HepG2 (cell line): ENCODE data around the gene MATR3. TPM values are rescaled to one million over a fixed set of nuclear protein-coding genes. Genes with fewer than 3 reads are reported as not detected.

Source experiments
- ATRX ChIP-seq: sonication (generic); formaldehyde crosslinking; IDR thresholded peaks from 2 replicates; pipeline ENCODE4 v1.4.0; 2020; ENCODE audit warnings: missing genetic modification reagents, borderline replicate concordance
- CBFB ChIP-seq: sonication (generic); formaldehyde crosslinking; IDR thresholded peaks from 2 replicates; pipeline ENCODE4 v1.4.0; 2020; ENCODE audit warnings: missing genetic modification reagents
- ISX ChIP-seq: sonication (generic); formaldehyde crosslinking; conservative IDR thresholded peaks from 2 replicates; pipeline ENCODE4 v1.5.0; 2020; ENCODE audit warnings: missing genetic modification reagents
- KDM6A ChIP-seq: IDR thresholded peaks from 2 replicates; pipeline ENCODE4 v1.6.1; 2016; ENCODE audit warnings: low read depth
- KLF16 ChIP-seq, 2 experiments: sonication (generic) in 1 of 2; formaldehyde crosslinking in 1 of 2; IDR thresholded peaks; 2 replicates each; pipeline versions ENCODE4 v1.6.1 to v1.8.0; 2016 to 2023; ENCODE audit warnings: missing genetic modification reagents in 2 of 2, missing compliant biosample characterization in 1 of 2
- NCOA5 ChIP-seq: sonication (generic); formaldehyde crosslinking; IDR thresholded peaks from 2 replicates; pipeline ENCODE4 v1.4.0; 2020; ENCODE audit warnings: missing genetic modification reagents
- SNRNP70 ChIP-seq: fragments of 200-400 bp; formaldehyde crosslinking; IDR thresholded peaks from 2 replicates; pipeline ENCODE4 v1.6.1; 2017; ENCODE audit warnings: mild to moderate bottlenecking, low read depth, low read length, moderate library complexity
- SP5 ChIP-seq: IDR thresholded peaks from 2 replicates; pipeline ENCODE4 v1.6.1; 2016; ENCODE audit warnings: low read depth, borderline replicate concordance
- SSRP1 ChIP-seq: IDR thresholded peaks from 2 replicates; pipeline ENCODE4 v1.6.1; 2016; ENCODE audit warnings: control low read depth
- TGIF2 ChIP-seq: IDR thresholded peaks from 2 replicates; pipeline ENCODE4 v1.6.1; 2016; ENCODE audit warnings: control low read depth, missing compliant biosample characterization
- WIZ ChIP-seq: sonication (generic); formaldehyde crosslinking; IDR thresholded peaks from 2 replicates; pipeline ENCODE4 v1.5.1; 2020; ENCODE audit warnings: mild to moderate bottlenecking, missing genetic modification reagents
- YEATS4 ChIP-seq: sonication (generic); formaldehyde crosslinking; IDR thresholded peaks from 2 replicates; pipeline ENCODE4 v1.4.0; 2020; ENCODE audit warnings: missing genetic modification reagents, borderline replicate concordance
- ZFP36L1 ChIP-seq: sonication (generic); formaldehyde crosslinking; IDR thresholded peaks from 2 replicates; pipeline ENCODE4 v1.8.0; 2022; ENCODE audit warnings: mild to moderate bottlenecking, missing genetic modification reagents, moderate library complexity
- ZKSCAN1 ChIP-seq: fragments of 150-350 bp; IDR thresholded peaks from 2 replicates; pipeline ENCODE4 v1.6.1; 2014; ENCODE audit warnings: low read length
- ZMAT3 ChIP-seq: sonication (generic); formaldehyde crosslinking; conservative IDR thresholded peaks from 2 replicates; pipeline ENCODE4 v1.7.0; 2021; ENCODE audit warnings: missing genetic modification reagents
- ZNF235 ChIP-seq: sonication (generic); formaldehyde crosslinking; IDR thresholded peaks from 2 replicates; pipeline ENCODE4 v1.8.1; 2023; ENCODE audit warnings: mild to moderate bottlenecking, missing genetic modification reagents, borderline replicate concordance
- ZNF746 ChIP-seq: sonication (generic); formaldehyde crosslinking; IDR thresholded peaks from 2 replicates; pipeline ENCODE4 v1.8.0; 2022; ENCODE audit warnings: mild to moderate bottlenecking, missing genetic modification reagents
- polyA plus RNA-seq, 8 experiments: library from polyadenylated mRNA; depleted of rRNA in 3 of 8; stranded (reverse) in 7 of 8; unstranded in 1 of 8; fragments of >200 nt; fragmentation: Illumina TruSeq in 4 of 8; extraction: Trizol in 4 of 8; gene quantifications; 2 replicates each; pipeline versions ENCODE4 v1.2.1 to v1.2.3, GENCODE V29; 2011 to 2016; ENCODE audit warnings: low read depth in 4 of 8, missing spikeins in 1 of 8, mixed read lengths in 1 of 8; ENCODE audit not compliant: insufficient read depth in 1 of 8
- total RNA-seq, 5 experiments: library from RNA; depleted of rRNA; stranded (reverse); fragments of >200 nt; fragmentation: Illumina TruSeq; extraction: Trizol; gene quantifications; 2 replicates each; pipeline ENCODE4 v1.2.3, GENCODE V29; 2016; ENCODE audit warnings: low read depth in 1 of 5
- TF ChIP-seq, protein P1 (sequence below): sonication (generic); formaldehyde crosslinking; IDR thresholded peaks from 2 replicates; pipeline ENCODE4 v1.4.0; 2020; ENCODE audit warnings: missing genetic modification reagents
- TF ChIP-seq, protein P2 (sequence below): sonication (generic); formaldehyde crosslinking; IDR thresholded peaks from 2 replicates; pipeline ENCODE4 v1.4.0; 2020; ENCODE audit warnings: mild to moderate bottlenecking, missing genetic modification reagents
- TF ChIP-seq, protein P3 (sequence below): sonication (generic); formaldehyde crosslinking; IDR thresholded peaks from 2 replicates; pipeline ENCODE4 v1.8.1; 2023; ENCODE audit warnings: missing genetic modification reagents, inconsistent platforms, borderline replicate concordance

The MATR3 gene
- total and polyA plus RNA-seq, 2 of the 13 experiments (the other 11 are each of a cell fraction or from before 2014, with no cell fraction given), result 94.2 to 341 TPM

DNA sequence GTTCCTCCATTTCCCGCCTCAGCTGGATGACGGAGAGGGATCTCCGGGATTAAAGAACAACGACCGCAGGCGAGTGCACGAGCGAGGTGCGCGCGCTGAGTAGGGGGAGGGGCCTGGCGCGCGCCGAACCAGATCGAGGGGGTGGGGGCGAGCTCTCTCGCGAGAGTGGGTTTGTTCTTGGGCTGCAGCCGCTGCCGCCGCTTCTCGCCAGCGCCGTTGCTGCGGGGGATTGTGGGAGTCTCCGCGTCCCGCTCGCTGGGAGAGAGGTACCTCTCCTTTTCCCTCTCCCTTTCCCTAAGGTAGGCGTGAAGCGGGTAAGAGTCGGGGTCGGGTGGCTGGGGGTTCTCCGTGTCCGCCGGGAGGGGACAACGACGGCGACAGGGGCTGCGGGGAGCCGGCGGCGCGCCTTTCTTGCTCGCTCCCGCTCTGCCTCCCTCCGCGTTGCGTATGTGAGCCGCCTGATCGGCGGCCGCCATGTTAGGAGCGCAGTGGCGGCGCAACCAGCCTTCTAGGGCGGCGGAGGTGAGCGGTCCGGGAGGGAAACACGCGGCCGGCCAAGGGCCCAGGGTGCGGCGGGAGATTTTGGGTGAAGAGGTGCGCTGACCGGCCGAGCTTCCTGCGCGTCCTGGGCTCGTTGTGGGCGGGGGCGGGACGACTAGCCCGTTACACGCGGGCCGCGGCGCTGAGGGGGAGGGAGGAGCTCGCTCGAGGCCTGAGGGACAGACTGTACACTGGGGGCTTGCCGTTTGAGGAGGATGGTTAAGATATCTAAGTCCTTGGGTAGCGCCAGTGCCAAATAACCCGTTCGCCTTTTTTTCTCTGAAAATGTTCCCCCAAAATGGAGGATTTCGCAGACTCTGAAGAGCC lies at the start of gene MATR3 (continued):
- TF ChIP-seq, protein P1, sequence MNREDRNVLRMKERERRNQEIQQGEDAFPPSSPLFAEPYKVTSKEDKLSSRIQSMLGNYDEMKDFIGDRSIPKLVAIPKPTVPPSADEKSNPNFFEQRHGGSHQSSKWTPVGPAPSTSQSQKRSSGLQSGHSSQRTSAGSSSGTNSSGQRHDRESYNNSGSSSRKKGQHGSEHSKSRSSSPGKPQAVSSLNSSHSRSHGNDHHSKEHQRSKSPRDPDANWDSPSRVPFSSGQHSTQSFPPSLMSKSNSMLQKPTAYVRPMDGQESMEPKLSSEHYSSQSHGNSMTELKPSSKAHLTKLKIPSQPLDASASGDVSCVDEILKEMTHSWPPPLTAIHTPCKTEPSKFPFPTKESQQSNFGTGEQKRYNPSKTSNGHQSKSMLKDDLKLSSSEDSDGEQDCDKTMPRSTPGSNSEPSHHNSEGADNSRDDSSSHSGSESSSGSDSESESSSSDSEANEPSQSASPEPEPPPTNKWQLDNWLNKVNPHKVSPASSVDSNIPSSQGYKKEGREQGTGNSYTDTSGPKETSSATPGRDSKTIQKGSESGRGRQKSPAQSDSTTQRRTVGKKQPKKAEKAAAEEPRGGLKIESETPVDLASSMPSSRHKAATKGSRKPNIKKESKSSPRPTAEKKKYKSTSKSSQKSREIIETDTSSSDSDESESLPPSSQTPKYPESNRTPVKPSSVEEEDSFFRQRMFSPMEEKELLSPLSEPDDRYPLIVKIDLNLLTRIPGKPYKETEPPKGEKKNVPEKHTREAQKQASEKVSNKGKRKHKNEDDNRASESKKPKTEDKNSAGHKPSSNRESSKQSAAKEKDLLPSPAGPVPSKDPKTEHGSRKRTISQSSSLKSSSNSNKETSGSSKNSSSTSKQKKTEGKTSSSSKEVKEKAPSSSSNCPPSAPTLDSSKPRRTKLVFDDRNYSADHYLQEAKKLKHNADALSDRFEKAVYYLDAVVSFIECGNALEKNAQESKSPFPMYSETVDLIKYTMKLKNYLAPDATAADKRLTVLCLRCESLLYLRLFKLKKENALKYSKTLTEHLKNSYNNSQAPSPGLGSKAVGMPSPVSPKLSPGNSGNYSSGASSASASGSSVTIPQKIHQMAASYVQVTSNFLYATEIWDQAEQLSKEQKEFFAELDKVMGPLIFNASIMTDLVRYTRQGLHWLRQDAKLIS, result 0 out of 2 replicates have a peak, but pooled peaks have one; percentile 40
- TF ChIP-seq ZNF235 (no peak), WIZ (no peak), ZKSCAN1 (no peak), ATRX (CRISPR knock-in tag) (no peak), SNRNP70 (no peak), KDM6A (CRISPR knock-in tag) (no peak), KLF16 (CRISPR knock-in tag; IDR thresholded peaks at IDR 0.05) (0 out of 4 replicates have a peak, but pooled peaks of 1 of the 2 experiments have one; percentile 39), ZFP36L1 (CRISPR knock-in tag) (peak; percentile 65; the same call in 1 of the 2 replicates), ZMAT3 (CRISPR knock-in tag) (no peak), ZNF746 (CRISPR knock-in tag) (no peak), YEATS4 (CRISPR knock-in tag) (peak; percentile 97), SSRP1 (CRISPR knock-in tag) (no peak), ISX (0 out of 2 replicates have a peak, but pooled peaks have one; percentile 64), TGIF2 (0 out of 2 replicates have a peak, but pooled peaks have one; percentile 38), CBFB (CRISPR knock-in tag) (no peak), NCOA5 (CRISPR knock-in tag) (no peak), SP5 (CRISPR knock-in tag) (peak; percentile 39; the same call in 1 of the 2 replicates)
- TF ChIP-seq, protein P2, sequence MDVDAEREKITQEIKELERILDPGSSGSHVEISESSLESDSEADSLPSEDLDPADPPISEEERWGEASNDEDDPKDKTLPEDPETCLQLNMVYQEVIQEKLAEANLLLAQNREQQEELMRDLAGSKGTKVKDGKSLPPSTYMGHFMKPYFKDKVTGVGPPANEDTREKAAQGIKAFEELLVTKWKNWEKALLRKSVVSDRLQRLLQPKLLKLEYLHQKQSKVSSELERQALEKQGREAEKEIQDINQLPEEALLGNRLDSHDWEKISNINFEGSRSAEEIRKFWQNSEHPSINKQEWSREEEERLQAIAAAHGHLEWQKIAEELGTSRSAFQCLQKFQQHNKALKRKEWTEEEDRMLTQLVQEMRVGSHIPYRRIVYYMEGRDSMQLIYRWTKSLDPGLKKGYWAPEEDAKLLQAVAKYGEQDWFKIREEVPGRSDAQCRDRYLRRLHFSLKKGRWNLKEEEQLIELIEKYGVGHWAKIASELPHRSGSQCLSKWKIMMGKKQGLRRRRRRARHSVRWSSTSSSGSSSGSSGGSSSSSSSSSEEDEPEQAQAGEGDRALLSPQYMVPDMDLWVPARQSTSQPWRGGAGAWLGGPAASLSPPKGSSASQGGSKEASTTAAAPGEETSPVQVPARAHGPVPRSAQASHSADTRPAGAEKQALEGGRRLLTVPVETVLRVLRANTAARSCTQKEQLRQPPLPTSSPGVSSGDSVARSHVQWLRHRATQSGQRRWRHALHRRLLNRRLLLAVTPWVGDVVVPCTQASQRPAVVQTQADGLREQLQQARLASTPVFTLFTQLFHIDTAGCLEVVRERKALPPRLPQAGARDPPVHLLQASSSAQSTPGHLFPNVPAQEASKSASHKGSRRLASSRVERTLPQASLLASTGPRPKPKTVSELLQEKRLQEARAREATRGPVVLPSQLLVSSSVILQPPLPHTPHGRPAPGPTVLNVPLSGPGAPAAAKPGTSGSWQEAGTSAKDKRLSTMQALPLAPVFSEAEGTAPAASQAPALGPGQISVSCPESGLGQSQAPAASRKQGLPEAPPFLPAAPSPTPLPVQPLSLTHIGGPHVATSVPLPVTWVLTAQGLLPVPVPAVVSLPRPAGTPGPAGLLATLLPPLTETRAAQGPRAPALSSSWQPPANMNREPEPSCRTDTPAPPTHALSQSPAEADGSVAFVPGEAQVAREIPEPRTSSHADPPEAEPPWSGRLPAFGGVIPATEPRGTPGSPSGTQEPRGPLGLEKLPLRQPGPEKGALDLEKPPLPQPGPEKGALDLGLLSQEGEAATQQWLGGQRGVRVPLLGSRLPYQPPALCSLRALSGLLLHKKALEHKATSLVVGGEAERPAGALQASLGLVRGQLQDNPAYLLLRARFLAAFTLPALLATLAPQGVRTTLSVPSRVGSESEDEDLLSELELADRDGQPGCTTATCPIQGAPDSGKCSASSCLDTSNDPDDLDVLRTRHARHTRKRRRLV (CRISPR knock-in tag), result peak; percentile 31; the same call in 1 of the 2 replicates
- TF ChIP-seq, protein P3, sequence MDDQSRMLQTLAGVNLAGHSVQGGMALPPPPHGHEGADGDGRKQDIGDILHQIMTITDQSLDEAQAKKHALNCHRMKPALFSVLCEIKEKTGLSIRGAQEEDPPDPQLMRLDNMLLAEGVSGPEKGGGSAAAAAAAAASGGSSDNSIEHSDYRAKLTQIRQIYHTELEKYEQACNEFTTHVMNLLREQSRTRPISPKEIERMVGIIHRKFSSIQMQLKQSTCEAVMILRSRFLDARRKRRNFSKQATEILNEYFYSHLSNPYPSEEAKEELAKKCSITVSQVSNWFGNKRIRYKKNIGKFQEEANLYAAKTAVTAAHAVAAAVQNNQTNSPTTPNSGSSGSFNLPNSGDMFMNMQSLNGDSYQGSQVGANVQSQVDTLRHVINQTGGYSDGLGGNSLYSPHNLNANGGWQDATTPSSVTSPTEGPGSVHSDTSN (CRISPR knock-in tag), result no peak
